Pancreas (tissue), 10 donors: ENCODE data around the gene CHPT1. TPM values are rescaled to one million over a fixed set of nuclear protein-coding genes. Genes with fewer than 3 reads are reported as not detected.
A peak's percentile ranks its signal among the peaks of the same experiment; 100 is the strongest.

ENCODE experiments used
- ATAC-seq, 4 donors: fragments of 200-7000 bp; cut with Tn5 transposase; one replicate each; pipeline versions ENCODE4 v1.8.0 to v1.9.1; 2020; ENCODE audit warnings: mild to moderate bottlenecking in 4 of 4, moderate library complexity in 4 of 4
- DNase-seq, 6 donors: peaks; one replicate each; pipeline ENCODE4 v3.0.0-alpha.2; 2020
- FAIRE-seq: peaks from 2 replicates; lab custom pipeline; 2012; peaks lifted over from hg19 to GRCh38; lab: Jason Lieb, UNC
- H3K27ac ChIP-seq, 4 donors: fragments of 200-600 bp; sonication (generic); 1 replicate in 3 of 4; 2 replicates in 1 of 4; pipeline versions ENCODE4 v1.5.0 to v1.8.0; 2020
- H3K27me3 ChIP-seq, 4 donors: fragments of 200-600 bp; one replicate each; pipeline ENCODE4 v1.8.0; 2021
- H3K36me3 ChIP-seq, 3 donors: fragments of 200-600 bp; sonication (generic) in 1 of 3; one replicate each; pipeline versions ENCODE4 v1.5.0 to v1.8.0; 2020 to 2021
- H3K4me1 ChIP-seq, 3 donors: fragments of 200-600 bp; one replicate each; pipeline ENCODE4 v1.8.0; 2021
- H3K4me3 ChIP-seq, 4 donors: fragments of 200-600 bp; sonication (generic) in 2 of 4; one replicate each; pipeline versions ENCODE4 v1.5.0 to v1.8.0; 2020 to 2021
- H3K9me3 ChIP-seq, 4 donors: fragments of 200-600 bp; one replicate each; pipeline ENCODE4 v1.8.0; 2021
- WGBS, 2 donors: extraction: QIAGEN DNeasy Blood & Tissue Kit; methylation state at CpG; one replicate each; pipeline ENCODE4 v1.1.7; 2013; 5-methylcytosine and 5-hydroxymethylcytosine counted together
- intact Hi-C, 3 donors: fragments of 100-400 bp; cut with DNase I; formaldehyde crosslinking; loops; one replicate each; pipeline versions ENCODE4 v1.11.1 to v1.14.2; 2022
- polyA plus RNA-seq, 2 donors: library from polyadenylated mRNA; stranded (reverse); fragments of 200-250 nt; gene quantifications; one replicate each; pipeline ENCODE4 v1.2.3, GENCODE V29; 2013
- total RNA-seq, 6 donors: library from RNA; stranded (reverse); fragmentation: NEBNext Ultra II Directional in 4 of 6; extraction: Animal tissue kit (Norgen Biotek cat#: 25700) in 4 of 6; gene quantifications; one replicate each; pipeline versions ENCODE4 v1.2.1 to v1.2.4, GENCODE V29; 2021 to 2023
- TF ChIP-seq, protein P1 (sequence below), 4 donors: fragments of 200-600 bp; sonication (generic) in 3 of 4; IDR thresholded peaks; one replicate each; pipeline versions ENCODE4 v1.5.0 to v1.8.0; 2021; ENCODE audit warnings: antibody characterized with exemption in 4 of 4
- donor health status: healthy with polysubstance abuse.
- donor health status: DM: no; HTN: no; CAD: no; lungs with moderate emphysema.
- donor health status: DM: no; HTN: no; CAD: no.
- donor health status: control.
- donor health status: control.
- donor health status: Bipolar disorder and iron deficiency.
- donor health status: DM: yes; HTN: yes; CAD: no.
- donor health status: DM: no; HTN: no; CAD: no.
- donor health status: DM: no; HTN: no; CAD: no.
- donor health status: DM: yes; HTN: yes; CAD: no.

The CHPT1 gene
- total and polyA plus RNA-seq, 8 donors: 10.3 to 27.3 (median 14.2) TPM

DNA sequence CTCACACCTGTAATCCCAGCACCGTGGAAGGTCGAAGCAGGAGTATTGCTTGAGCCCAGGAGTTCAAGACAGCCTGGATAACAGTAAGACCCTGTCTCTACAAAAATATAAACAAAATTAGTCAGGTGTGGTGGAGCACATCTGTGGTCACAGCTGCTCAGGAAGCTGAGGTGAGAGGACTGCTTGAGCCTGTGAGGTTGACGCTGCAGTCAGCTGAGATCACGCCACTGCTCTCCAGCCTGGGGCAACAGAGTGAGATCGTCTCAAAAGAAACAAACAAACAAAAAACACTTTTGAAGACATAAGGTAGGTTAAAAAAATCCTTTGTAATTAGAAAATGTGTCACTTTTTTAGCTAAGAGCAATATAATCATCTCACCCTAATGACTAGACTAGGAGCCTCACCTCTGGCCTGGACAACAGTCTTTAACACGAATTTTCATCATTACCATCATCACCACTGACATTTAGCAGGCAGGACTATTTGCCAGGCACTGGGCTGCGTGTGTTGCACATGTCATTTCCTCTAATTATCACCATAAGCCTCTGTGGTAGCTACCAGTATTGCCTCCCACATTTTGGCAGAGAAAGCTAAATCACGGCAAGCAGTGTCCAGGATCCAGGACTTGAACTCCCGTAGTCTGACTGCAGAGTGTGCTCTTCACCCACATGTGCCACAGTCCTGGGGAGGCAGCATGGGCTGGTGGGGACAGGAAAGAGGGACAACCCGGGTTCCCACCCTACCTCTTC is 46.5 kb downstream of the CHPT1 start:
- Histone ChIP-seq H3K27me3 (no peaks in the 10 kb centered on the region), H3K4me1 (peaks cover 4 to 21% (median 5%) of the 10 kb centered on the region in 3 donors), H3K27ac (no peak overlapping the region), H3K36me3 (peaks cover 0 to 7% (median 0%) of the 10 kb centered on the region in 3 donors), H3K9me3 (no peaks in the 10 kb centered on the region), H3K4me3 (no peak overlapping the region)
- 70 to 81% methylated on average over 10 of the region's 10 CpGs for WGBS, 2 donors
- TF ChIP-seq, protein P1, sequence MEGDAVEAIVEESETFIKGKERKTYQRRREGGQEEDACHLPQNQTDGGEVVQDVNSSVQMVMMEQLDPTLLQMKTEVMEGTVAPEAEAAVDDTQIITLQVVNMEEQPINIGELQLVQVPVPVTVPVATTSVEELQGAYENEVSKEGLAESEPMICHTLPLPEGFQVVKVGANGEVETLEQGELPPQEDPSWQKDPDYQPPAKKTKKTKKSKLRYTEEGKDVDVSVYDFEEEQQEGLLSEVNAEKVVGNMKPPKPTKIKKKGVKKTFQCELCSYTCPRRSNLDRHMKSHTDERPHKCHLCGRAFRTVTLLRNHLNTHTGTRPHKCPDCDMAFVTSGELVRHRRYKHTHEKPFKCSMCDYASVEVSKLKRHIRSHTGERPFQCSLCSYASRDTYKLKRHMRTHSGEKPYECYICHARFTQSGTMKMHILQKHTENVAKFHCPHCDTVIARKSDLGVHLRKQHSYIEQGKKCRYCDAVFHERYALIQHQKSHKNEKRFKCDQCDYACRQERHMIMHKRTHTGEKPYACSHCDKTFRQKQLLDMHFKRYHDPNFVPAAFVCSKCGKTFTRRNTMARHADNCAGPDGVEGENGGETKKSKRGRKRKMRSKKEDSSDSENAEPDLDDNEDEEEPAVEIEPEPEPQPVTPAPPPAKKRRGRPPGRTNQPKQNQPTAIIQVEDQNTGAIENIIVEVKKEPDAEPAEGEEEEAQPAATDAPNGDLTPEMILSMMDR (IDR thresholded peaks at IDR 0.05): no peak
- ATAC-seq (peak in 1 of 4 donors; percentile 48), FAIRE-seq (no peak), DNase-seq (no peak)
- intact Hi-C loops: no loop called here

DNA sequence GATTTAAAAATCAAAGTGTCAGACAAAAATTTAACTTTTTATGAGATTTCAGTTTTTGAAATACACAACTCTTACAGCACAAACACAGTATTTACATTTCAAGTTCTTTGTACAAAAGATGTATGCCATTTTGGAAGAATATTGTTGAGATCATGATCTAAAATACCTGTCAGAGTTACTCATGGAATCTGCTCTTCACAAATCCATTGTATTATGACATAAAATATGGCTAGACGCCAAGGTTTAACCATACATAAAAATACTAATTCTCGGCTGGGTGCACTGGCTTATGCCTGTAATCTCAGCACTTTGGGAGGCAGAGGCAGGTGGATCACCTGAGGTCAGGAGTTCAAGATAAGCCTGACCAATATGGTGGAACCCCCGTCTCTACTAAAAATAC is 48.0 kb downstream of the CHPT1 start:
- Histone ChIP-seq H3K4me1 (peaks cover 4 to 21% (median 5%) of the 10 kb centered on the region in 3 donors), H3K27me3 (no peaks in the 10 kb centered on the region), H3K9me3 (no peaks in the 10 kb centered on the region), H3K4me3 (no peak overlapping the region), H3K27ac (no peak overlapping the region), H3K36me3 (peaks cover 0 to 7% (median 0%) of the 10 kb centered on the region in 3 donors)
- FAIRE-seq (no peak), ATAC-seq (no peak), DNase-seq (no peak)
- TF ChIP-seq, protein P1 (IDR thresholded peaks at IDR 0.05): no peak
- intact Hi-C loops: no loop called here
- 72 to 76% methylated on average over 3 of the region's 3 CpGs for WGBS, 2 donors

DNA sequence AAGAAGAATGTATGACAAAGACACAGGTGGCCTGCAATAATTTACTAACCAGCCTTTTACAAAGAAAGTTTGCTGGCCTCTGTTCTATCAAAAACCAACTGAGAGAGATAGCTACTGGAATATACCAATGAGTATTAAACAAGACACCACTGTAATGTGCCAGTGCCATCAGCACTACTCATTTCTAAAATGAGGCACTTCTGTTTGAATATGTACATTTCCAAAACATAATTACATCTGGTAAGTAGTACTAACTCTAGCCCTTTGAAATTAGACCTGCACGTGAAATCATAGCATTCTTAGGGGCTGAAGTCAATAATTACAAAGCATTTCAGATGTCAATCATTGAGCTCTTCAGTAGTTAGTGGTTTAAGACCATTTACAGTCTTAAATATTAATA is 48.8 kb downstream of the CHPT1 start:
- H3K9me3 ChIP-seq: no peaks in the 10 kb centered on the region
- TF ChIP-seq, protein P1 (IDR thresholded peaks at IDR 0.05): no peak
- WGBS, 2 donors: 42 to 56% methylated on average over 1 of the region's 1 CpG
- H3K27me3 ChIP-seq: no peaks in the 10 kb centered on the region
- no peak for DNase-seq
- H3K36me3 ChIP-seq: peaks cover 0 to 8% (median 0%) of the 10 kb centered on the region in 3 donors
- no peak overlapping the region for H3K27ac ChIP-seq
- peaks cover 4 to 21% (median 5%) of the 10 kb centered on the region in 3 donors for H3K4me1 ChIP-seq
- intact Hi-C loops: no loop called here
- peak in 2 of 4 donors; percentile 11 to 13 for ATAC-seq
- FAIRE-seq: no peak
- no peak overlapping the region for H3K4me3 ChIP-seq

DNA sequence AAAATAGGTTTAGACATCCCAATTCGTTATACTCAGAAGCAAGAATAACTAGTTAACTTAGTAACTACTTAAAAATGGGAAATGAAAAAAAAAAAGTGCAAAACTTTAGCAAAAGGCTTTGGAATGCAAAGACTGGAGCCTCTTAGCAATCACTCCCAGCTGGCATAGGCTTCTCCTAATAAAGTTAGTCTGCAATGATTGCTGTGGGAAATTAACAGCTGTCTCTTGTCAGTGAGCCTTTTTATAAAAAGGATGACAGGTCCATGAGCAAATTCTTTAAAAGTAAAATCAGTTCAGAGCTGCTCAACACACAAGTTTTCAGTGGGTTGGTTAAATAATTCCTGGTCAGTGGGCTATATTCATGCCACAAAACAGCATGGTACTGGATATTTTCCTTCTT is 49.2 kb downstream of the CHPT1 start:
- Histone ChIP-seq H3K9me3 (no peaks in the 10 kb centered on the region), H3K4me1 (peaks cover 4 to 21% (median 5%) of the 10 kb centered on the region in 3 donors), H3K36me3 (peaks cover 0 to 12% (median 0%) of the 10 kb centered on the region in 3 donors), H3K27me3 (no peaks in the 10 kb centered on the region), H3K4me3 (no peak overlapping the region), H3K27ac (no peak overlapping the region)
- TF ChIP-seq, protein P1 (IDR thresholded peaks at IDR 0.05): no peak
- ATAC-seq (peak; percentile 77 to 83 (median 80)), FAIRE-seq (no peak), DNase-seq (peak in 3 of 6 donors; percentile 23 to 50 (median 48))
- 19 to 40% methylated on average over 1 of the region's 1 CpG for WGBS, 2 donors
- intact Hi-C loops: no loop called here

DNA sequence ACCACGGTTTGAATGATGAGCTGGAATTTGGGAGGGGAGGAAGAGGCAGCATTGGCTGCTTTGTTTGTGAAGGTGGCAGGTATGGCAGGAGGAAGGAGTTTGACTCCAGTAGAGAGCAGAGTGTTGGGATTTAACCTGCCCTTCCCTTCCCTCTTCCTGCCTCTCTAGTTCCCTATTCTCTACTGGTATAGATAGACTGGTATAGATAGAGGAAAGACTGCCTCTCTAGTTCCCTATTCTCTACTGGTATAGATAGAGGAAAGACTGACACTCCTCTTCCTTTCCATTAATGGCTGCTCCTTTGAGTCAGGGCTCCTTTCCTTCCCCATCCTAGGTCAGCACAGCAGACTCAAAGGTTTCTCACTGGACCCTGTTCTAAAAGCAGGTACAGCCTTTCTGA is 50.3 kb downstream of the CHPT1 start:
- WGBS, 2 donors: 64 to 97% methylated on average over 1 of the region's 1 CpG
- Histone ChIP-seq H3K4me3 (no peak overlapping the region), H3K27me3 (no peaks in the 10 kb centered on the region), H3K9me3 (no peaks in the 10 kb centered on the region), H3K36me3 (peaks cover 0 to 12% (median 0%) of the 10 kb centered on the region in 3 donors), H3K27ac (no peak overlapping the region), H3K4me1 (peaks cover 4 to 21% (median 5%) of the 10 kb centered on the region in 3 donors)
- FAIRE-seq: no peak
- TF ChIP-seq, protein P1 (IDR thresholded peaks at IDR 0.05): no peak
- ATAC-seq: peak in 1 of 4 donors; percentile 18
- no peak for DNase-seq
- intact Hi-C loops: no loop called here
